SU-DHL-6 (cell line): ENCODE data around the gene TENT5A.

Experiments
- CTCF ChIP-seq: fragments of 200-600 bp; sonication (generic); IDR thresholded peaks from one replicate; pipeline ENCODE4 v1.5.1; 2017; ENCODE audit warnings: antibody characterized with exemption, mild to moderate bottlenecking, low read length, moderate library complexity; ENCODE audit not compliant: insufficient read depth, poor library complexity, severe bottlenecking
- EZH2phosphoT487 ChIP-seq: fragments of 200-600 bp; sonication (generic), shearing (Covaris generic); conservative IDR thresholded peaks from 2 replicates; pipeline ENCODE4 v1.6.1; 2018; ENCODE audit warnings: mild to moderate bottlenecking, antibody characterized with exemption, low read length, moderate library complexity, mixed read lengths

- TF ChIP-seq EZH2phosphoT487 (no peak), CTCF (no peak)
Observed at GRCh38 chr6:81727876-81728517, 24.5 kb downstream of the TENT5A start.
